NCI-H460 (cell line): ENCODE results near the gene SERGEF. TPM values are rescaled to one million over a fixed set of nuclear protein-coding genes. Genes with fewer than 3 reads are reported as not detected.
"Not testable (repeated sequence)": the region's sequence is repeated elsewhere in the genome, so short reads cannot be mapped to it uniquely, and the experiment has no call there.

Experiments
- DNase-seq: peaks from one replicate; pipeline ENCODE4 v3.0.0-alpha.2; 2016; ENCODE audit warnings: low read depth; ENCODE audit errors: extremely low read depth
- total RNA-seq: library from RNA; depleted of rRNA; stranded (reverse); fragments of >200 nt; shearing (Covaris generic); gene quantifications from 2 replicates; pipeline ENCODE4 v1.2.3, GENCODE V29; 2014

SERGEF gene
- total RNA-seq, 1 experiment from 2014 or later: 18.5 TPM

DNA sequence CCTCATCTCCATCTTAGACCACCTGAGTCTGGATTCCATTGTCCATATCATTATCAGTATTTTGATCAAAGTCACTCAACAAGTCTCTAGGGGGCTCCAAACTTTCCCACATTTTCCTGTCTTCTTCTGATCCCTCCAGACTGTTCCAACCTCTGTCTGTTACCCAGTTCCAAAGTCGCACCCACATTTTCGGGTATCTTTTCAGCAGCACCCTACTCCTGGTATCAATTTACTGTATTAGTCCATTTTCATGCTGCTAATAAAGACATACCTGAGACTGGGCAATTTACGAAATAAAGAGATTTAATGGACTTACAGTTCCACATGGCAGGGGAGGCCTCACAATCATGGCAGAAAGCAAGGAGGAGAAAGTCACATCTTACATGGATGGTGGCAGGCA, 144.4 kb downstream of the SERGEF start:
- not testable (repeated sequence) for DNase-seq

- DNase-seq: no peak
These were observed 145.5 kb downstream of the SERGEF start for GRCh38 chr11:17867341-17867740.

GRCh38 chr11:17865765-17866428, 146.9 kb downstream of the SERGEF start:
- DNase-seq: no peak

DNA sequence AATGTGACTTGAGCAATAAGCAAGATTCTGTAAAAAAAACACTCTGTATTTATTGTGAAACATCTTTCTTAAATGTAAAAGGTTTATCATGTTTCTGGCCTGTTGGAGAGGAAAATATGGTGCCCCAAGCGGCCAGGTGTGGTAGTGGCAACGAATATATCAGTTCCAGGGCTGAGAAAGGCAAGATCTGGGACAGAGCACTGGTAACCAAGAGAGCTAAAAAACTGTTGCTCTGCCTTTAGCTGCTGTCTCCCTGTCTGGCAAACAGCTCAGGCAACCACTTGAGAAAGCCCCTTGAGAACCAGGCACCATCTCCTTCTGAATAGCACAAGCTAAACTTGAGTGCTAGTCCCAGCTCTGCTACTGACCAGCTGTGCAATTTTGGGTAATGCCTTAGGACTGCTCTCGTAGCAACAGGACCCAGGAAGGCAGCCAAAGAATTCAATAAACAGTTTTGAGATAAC, 148.3 kb downstream of the SERGEF start:
- DNase-seq: peak; percentile 3

GRCh38 chr11:17861036-17861755, 151.7 kb downstream of the SERGEF start:
- no peak for DNase-seq

GRCh38 chr11:17859552-17859951, 153.3 kb downstream of the SERGEF start:
- no peak for DNase-seq

GRCh38 chr11:17855531-17856290, 157.1 kb downstream of the SERGEF start:
- DNase-seq: no peak

DNA sequence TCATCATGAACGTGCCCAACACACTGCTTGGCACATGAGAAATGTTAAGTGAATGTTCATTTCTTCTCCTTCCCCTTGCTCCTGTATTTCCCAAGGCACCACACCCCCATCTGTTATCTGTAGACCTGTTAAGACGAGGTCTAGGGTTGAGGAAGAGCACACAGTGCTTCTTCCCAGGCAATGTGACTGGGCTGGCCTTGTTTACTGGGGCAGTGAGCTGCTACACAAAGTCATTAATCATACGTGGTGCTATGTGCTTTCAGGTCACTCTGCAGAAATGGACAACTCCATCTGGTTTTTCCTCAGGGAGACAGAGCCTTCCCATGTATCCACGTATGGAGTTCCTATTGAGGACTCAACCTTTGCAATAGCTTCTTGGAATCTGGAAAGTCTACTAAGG, 159.6 kb downstream of the SERGEF start:
- DNase-seq: no peak

- DNase-seq: no peak
These were observed 160.6 kb downstream of the SERGEF start for GRCh38 chr11:17852246-17852645.

GRCh38 chr11:17851697-17852096, 161.2 kb downstream of the SERGEF start:
- DNase-seq: no peak

GRCh38 chr11:17850336-17850735, 162.5 kb downstream of the SERGEF start:
- no peak for DNase-seq

GRCh38 chr11:17848715-17849114, 164.1 kb downstream of the SERGEF start:
- no peak for DNase-seq

DNA sequence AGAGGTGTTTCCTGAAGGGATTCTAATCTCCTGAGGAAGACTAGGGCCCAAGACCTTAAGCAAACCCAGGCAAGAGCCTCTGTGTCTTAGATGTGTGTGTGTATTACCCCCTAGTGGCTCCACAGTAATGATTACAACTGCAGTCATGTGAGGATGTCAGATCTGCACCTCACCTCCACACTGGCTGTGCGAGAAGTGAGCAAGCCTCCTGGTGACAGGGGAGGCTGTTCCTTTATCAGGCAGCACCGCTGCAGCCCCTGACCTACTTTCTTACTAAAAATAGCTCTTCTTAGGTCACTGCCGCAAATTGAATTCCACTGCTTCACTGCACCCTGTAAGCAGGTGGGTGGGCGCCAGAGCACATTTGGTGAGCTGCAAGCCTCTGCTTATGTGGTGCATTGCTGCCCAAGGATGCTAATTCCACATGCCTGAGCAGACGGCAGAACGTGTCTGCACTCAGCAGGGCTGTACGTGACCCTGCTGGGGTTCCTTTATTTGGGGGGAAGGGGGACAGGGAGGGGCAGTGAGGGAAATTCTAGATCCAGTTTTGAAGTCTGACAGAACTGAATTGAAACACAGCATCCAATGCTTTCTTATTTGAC, 165.9 kb downstream of the SERGEF start:
- DNase-seq: no peak

GRCh38 chr11:17845431-17845881, 167.4 kb downstream of the SERGEF start:
- DNase-seq: no peak

DNA sequence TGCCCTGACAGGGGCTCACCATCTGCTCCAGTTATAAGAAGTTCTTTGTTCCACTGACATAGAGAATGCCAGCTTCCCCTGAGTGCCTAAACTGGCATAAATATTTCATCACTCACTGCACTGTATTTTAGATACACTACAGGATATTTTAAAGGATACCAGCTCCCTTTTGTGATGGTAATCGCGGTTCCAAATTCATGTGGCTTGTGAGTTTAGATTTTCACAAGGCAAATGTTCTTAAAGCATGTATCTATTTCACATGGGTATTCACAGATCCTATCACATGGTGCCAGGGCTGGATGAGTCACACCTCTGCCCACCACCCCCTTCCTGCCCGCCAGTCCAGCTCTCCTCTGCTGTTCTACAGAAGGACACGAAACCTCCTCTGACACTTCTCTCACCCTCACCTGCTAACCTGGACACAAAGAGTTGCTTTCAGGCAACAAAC, 172.7 kb downstream of the SERGEF start:
- DNase-seq: no peak

DNA sequence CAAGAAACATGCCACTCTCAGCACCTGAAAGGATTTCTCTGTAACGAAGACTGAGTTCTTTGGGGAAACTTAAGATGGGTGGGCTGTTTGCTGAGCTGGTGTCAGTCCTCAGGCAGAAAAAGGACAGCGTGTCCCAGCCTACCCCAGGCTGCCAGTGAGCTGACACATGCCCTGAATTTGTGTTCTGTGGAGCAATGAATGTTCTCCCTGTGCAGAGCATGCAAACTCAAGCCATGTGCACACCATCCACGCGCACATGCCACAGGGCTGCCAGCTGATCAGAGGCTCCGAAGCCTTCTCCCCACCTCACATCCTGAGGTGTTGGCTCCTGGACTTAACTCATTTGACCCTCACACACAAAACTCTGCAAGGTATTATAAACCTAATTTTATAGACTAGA, 173.4 kb downstream of the SERGEF start:
- no peak for DNase-seq

DNA sequence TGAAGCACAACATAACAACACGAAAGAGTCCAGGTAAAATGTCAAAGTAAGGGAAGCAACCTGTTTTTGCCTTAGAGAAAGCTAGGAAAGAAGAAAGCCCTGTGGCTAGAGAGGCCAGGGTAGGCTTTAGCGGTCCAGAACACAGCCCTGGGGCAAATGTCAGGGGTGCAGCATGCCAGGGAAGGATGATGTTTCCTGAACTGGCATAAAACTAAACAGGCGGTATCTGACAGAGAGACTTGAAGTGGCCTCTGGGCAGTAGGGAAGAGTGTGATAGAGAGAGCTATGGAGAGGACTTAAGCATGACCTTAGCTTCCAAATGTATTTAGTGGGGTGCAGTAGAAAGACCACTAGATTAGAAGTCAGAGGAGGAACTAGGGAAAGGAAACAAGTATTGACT, 174.7 kb downstream of the SERGEF start:
- no peak for DNase-seq

DNA sequence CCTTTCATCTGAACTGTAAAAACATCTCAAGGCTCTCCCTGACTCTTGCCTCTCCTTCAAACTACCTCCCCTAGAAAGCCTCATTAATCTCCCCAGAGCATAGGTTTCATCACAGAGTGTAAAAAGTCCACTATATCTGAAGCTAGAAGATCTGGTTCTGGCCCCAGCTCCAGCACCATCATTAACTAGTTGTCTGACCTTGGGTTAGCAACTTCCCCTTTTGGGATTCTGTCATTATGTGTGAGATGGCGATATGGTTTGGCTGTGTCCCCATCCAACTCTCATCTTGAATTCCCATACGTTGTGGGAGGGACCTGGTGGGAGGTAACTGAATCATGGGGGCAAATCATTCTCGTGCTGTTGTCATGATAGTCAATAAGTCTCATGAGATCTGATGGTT, 181.0 kb downstream of the SERGEF start:
- DNase-seq: no peak

GRCh38 chr11:17831228-17831627, 181.6 kb downstream of the SERGEF start:
- DNase-seq: no peak

DNA sequence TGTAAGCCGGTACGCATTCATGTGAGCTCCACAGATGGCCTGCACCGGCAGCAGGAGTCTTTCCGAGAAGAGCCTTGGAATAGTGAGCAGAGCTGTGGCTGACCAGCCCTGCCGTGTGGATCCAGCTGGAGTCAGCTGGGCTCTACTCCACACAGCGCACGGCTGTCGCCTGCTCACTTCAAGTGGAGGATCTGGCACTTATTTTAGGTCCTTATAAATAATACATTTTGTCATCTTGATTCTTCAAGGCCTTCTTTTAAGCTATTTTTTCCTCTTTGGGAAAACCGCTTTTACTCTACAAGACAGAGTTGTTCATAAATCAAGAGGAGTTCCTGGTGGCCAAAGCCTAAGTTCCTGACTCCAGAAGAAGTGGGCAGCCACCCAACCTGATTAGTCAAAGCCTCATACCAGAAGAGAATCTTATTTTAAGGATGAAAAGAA, 184.5 kb downstream of the SERGEF start:
- DNase-seq: no peak

DNA sequence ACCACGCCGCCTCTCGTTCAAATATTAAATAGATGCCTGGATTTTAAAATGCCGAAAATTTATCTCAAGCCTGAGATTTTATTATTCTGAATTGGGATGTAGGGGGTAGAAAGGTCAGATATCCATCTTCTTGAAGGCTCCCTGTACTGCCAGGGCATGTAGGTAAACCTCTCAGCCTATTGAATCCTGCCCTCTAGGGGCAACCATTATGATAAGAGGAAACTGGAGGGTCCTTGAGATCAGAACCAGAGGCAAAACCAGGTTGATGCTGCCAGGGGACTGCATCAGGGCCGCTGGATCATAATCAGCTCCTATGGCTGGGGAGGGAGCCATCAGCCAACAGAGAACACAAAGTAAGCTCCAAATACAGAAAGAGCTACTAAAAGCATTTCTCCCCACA, 185.8 kb downstream of the SERGEF start:
- no peak for DNase-seq
